ENCODE results near the gene CCR5.

- TF ChIP-seq CTCF (conservative IDR thresholded peaks at IDR 0.05; ENCODE audit: low read length) = no peak
- TF ChIP-seq EZH2phosphoT487 (IDR thresholded peaks at IDR 0.05; ENCODE audit: borderline replicate concordance) = no peak
Measured at GRCh38 chr3:46354478-46354877, 16.3 kb upstream of the CCR5 start.
